Renal cortical epithelial cell (primary cell): ENCODE data around the gene TAF11. TPM values are rescaled to one million over a fixed set of nuclear protein-coding genes. Genes with fewer than 3 reads are reported as not detected.
"Not testable (repeated sequence)": the region's sequence is repeated elsewhere in the genome, so short reads cannot be mapped to it uniquely, and the experiment has no call there.

Experiments
- DNase-seq: peaks from one replicate; pipeline ENCODE4 v3.0.0-alpha.2; 2011; ENCODE audit warnings: low read depth
- total RNA-seq: library from RNA; depleted of rRNA; stranded (reverse); fragments of >200 nt; gene quantifications from 2 replicates; pipeline ENCODE4 v1.2.3, GENCODE V29; 2014

Gene TAF11
- total RNA-seq, result 17.0 and 22.2 TPM in 2 replicates

GRCh38 chr6:34887753-34888513 is at the start of gene TAF11:
Gene TAF11 (minus strand): TSS chr6:34888042. CDS start chr6:34887957, 85 bp downstream.
- peak; percentile 88 for DNase-seq

GRCh38 chr6:34934516-34934915 is 46.7 kb upstream of the TAF11 start:
- DNase-seq, result peak; percentile 37

GRCh38 chr6:34932202-34932601 is 44.4 kb upstream of the TAF11 start:
- DNase-seq, result not testable (repeated sequence)

GRCh38 chr6:34930221-34930620 is 42.4 kb upstream of the TAF11 start:
- DNase-seq, result no peak

GRCh38 chr6:34929241-34929978 is 41.6 kb upstream of the TAF11 start:
- no peak for DNase-seq

GRCh38 chr6:34928695-34929094 is 40.9 kb upstream of the TAF11 start:
- no peak for DNase-seq

- DNase-seq, result no peak
Observed at GRCh38 chr6:34928220-34928619, 40.4 kb upstream of the TAF11 start.

- peak; percentile 76 for DNase-seq
Observed at GRCh38 chr6:34926655-34927054, 38.8 kb upstream of the TAF11 start.

- peak; percentile 59 for DNase-seq
Observed at GRCh38 chr6:34924831-34925625, 37.2 kb upstream of the TAF11 start.

- peak; percentile 89 for DNase-seq
Observed at GRCh38 chr6:34922177-34922663, 34.4 kb upstream of the TAF11 start.

- no peak for DNase-seq
Observed at GRCh38 chr6:34920097-34920496, 32.3 kb upstream of the TAF11 start.

- DNase-seq, result peak; percentile 31
Observed at GRCh38 chr6:34919651-34920050, 31.8 kb upstream of the TAF11 start.

GRCh38 chr6:34917626-34918285 is 29.9 kb upstream of the TAF11 start:
- DNase-seq, result no peak

- no peak for DNase-seq
Observed at GRCh38 chr6:34916348-34916967, 28.6 kb upstream of the TAF11 start.

GRCh38 chr6:34914358-34914757 is 26.5 kb upstream of the TAF11 start:
- DNase-seq, result no peak

GRCh38 chr6:34912715-34913464 is 25.0 kb upstream of the TAF11 start:
- peak; percentile 95 for DNase-seq

- DNase-seq, result no peak
Observed at GRCh38 chr6:34911822-34912221, 24.0 kb upstream of the TAF11 start.

GRCh38 chr6:34909320-34909883 is 21.6 kb upstream of the TAF11 start:
- no peak for DNase-seq

- DNase-seq, result no peak
Observed at GRCh38 chr6:34908194-34908593, 20.4 kb upstream of the TAF11 start.

GRCh38 chr6:34906826-34907225 is 19.0 kb upstream of the TAF11 start:
- DNase-seq, result no peak
